Amniotic stem cell (primary cell): ENCODE results near the gene ARSD.
"Not testable (repeated sequence)": the region's sequence is repeated elsewhere in the genome, so short reads cannot be mapped to it uniquely, and the experiment has no call there.

Source experiments
- DNase-seq: peaks from one replicate; lab custom pipeline; 2025; lab: John Stamatoyannopoulos, UW

ARSD gene

GRCh38 chrX:2928583-2929434 lies at the start of gene ARSD:
Gene ARSD (minus strand): TSS chrX:2929339. CDS start chrX:2929275, 64 bp downstream.
- DNase-seq = peak; percentile 67

DNA sequence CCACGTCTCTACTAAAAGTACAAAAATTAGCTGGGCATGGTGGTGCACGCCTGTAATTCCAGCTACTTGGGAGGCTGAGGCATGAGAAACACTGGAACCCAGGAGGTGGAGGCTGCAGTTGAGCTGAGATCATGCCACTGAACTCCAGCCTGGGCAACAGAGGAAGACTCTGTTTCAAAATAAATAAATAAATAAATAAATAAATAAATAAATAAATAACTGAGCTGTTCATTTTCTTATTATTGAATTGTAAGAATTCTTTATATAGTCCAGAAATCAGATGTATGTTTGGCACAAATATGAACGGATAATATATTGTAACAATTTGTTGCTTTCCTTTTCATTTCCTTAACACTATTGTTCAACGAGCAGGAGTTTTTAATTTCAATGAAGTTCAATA lies 49.5 kb upstream of the ARSD start:
- DNase-seq = not testable (repeated sequence)

GRCh38 chrX:2974961-2975360 lies 45.8 kb upstream of the ARSD start:
- DNase-seq = no peak

DNA sequence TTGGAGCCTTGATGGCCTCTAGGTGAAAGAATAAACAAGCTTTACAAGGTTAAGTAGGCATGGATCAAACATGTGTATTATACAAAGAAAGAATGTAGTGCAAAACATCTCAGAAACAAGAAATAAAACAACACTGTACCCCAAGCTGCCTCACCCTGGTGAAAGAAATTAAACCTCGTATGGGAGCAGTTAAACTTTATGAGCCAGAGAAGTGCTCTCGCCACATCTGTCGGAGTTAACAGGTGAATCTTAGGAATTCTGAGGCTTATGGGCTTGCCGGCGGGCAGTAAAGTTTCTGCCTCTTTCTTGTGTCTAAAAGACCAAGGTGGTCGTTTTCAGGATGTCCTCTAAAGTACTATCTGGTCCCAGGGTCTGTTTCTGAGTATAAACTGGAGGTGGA lies 43.3 kb upstream of the ARSD start:
- no peak for DNase-seq

DNA sequence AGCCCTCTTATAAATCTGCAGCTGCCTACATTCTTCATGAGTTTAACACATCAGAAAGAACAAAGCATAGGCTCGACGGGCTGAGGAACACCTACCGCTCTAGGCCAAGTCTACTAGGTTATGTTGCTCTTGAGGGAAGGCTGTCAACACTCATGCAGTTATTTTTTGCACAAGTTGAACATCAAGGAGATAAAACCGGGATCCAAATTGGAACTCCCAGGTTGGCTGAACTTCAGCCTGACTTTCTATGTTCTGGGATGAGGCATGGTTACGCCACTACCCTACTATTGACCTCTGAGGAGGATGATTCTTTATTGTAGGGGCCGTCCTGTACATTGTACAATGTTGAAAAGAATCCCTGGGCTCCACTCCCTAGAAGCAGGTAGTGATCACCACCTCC lies 39.9 kb upstream of the ARSD start:
- DNase-seq = no peak

DNA sequence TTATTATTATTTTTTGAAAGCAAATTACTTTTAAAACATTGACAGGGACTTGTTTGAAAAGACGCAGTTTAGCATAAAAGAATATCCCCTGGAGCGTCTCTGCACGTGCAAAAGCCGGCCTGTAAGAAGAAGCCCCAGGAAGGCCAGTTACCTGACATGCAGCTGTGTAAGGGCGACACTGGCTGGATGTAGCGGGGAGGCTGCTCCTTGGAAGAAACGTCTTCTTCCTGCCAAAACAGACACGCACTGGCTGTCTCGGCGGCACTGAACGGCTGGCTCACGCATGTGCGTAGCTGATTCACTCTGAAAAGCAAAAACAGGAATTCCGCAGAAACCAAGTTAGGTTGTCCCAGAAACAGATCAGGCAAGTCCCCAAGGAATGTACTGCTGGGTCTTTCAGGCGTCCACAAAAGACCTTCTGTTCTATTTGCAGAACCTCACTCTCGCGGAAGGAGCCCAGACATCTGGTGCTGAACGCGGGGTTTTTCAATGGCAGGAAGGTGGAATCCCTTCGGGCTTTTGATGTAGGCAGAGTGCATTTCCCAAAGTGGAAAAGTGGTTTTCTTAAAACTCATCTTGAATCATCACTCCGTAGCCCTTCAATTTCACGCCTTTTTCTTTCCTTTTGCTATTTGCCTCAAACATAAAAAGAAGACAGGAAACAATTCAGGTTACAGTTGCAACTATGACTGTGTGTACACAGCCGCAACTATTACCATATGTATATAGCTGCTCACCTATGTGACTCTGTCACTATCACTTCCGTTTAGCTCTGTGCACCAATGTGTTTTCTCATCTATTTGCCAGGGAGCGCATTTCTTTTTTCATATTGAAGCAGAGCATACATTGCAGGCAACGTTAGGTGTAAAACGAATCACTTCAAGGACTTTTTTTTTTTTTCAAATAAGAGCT lies 39.1 kb upstream of the ARSD start:
- peak; percentile 32 for DNase-seq

GRCh38 chrX:2967584-2967983 lies 38.4 kb upstream of the ARSD start:
- no peak for DNase-seq

GRCh38 chrX:2967012-2967411 lies 37.9 kb upstream of the ARSD start:
- no peak for DNase-seq

- no peak for DNase-seq
Observed at GRCh38 chrX:2965965-2966364, 36.8 kb upstream of the ARSD start.

GRCh38 chrX:2963992-2964794 lies 35.1 kb upstream of the ARSD start:
- DNase-seq = peak; percentile 16

GRCh38 chrX:2963449-2963848 lies 34.3 kb upstream of the ARSD start:
- not testable (repeated sequence) for DNase-seq

DNA sequence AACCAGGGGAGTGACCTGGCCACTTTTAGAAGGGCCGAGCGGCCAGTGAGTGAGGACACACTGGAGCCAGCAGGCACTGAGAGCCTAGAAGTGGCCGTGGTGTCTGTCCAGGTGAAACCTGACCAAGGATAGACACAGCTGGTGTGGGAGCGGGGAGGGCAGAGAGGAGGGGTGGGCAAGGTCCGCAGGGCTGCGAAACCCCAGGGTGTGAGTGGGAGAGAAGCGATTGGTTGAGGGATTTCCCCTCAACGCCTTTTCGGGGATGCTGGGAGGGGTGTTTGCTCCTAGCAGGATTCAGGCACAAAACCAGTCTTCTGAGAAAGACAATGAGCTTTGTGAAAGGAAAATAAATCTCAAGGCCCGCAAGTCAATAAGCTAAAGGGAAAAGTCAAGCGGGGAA lies 33.2 kb upstream of the ARSD start:
- DNase-seq = no peak

GRCh38 chrX:2960861-2961515 lies 31.8 kb upstream of the ARSD start:
- no peak for DNase-seq

DNA sequence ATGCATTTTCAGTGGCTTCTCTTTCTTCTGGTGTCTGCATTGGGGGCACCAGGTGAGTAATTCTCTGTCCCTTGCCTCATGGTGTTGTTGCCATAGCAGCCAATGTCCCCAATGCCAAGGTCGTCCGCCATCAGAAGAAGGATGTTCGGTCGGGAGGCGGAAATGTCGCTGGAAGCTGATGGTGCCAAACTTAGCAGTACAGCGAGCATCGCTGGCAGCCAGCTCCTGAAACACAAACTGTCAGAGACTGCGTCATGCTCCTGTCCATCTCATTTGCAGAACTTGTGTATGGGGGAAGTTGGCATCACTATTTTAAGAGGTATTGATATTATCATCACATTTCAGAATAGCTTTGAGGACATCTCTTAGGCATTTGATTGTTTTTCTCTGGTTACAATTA lies 29.1 kb upstream of the ARSD start:
- DNase-seq = no peak

- no peak for DNase-seq
Observed at GRCh38 chrX:2955838-2956237, 26.7 kb upstream of the ARSD start.

DNA sequence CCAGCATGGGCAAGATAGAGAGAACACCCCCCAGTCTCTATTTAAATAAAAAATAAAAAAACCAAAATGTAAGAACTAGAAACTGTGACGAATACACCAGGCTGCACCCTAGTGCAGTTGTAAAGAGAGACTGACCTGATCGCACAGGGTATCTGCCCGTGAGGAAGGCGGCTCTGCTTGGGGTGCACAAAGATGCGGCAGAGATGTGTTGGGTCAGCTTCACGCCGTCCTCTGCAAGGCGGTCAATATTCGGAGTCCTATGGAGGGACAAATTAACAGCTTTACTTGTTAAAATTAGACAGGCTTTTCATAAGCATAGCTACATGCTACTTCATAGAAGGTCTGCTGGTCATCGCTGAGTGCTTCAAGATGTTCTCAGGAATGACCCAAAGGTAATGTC lies 26.1 kb upstream of the ARSD start:
- no peak for DNase-seq

DNA sequence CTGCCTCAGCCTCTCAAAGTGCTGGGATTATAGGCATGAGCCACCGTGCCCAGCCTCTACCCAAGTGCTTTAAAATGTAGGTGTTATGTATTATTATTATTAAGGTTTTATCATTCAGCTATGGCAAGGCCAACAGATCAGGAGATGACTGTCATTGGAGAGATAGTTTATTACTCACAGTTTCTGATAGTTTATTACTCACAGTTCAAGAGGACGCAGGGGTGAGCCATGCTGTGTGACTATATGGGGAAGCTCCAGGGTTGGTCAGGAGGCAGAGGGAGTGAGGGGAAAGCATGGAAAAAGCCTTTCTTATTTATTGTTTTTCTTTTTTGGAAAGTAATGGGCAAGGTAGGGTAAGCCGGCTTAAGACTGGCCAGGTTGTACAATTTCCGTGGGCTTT lies 25.4 kb upstream of the ARSD start:
- DNase-seq = no peak

DNA sequence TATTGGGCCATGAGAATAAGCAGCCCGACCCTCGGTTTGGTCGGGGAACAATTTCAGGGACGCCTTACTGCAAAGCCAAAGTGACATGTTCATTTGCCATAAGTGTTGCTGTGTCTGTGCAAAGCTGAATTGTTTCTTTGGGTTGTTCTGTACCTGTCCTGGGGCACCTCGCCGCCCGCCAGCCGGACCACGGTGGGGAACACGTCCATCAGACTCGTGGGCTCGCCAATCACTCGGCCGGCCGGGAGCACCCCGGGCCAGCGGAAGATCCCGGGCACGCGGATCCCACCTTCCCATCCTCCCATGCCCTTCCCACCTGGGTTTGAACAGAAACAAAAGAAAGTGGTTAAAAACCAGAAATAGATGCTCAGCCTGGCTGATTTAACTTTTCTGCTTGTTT lies 8.8 kb upstream of the ARSD start:
- DNase-seq = not testable (repeated sequence)

GRCh38 chrX:2934715-2935710 lies 5.9 kb upstream of the ARSD start:
- no peak for DNase-seq

GRCh38 chrX:2933125-2933900 lies 4.2 kb upstream of the ARSD start:
- no peak for DNase-seq
